ENCODE measurements around the gene RPTOR.

DNA sequence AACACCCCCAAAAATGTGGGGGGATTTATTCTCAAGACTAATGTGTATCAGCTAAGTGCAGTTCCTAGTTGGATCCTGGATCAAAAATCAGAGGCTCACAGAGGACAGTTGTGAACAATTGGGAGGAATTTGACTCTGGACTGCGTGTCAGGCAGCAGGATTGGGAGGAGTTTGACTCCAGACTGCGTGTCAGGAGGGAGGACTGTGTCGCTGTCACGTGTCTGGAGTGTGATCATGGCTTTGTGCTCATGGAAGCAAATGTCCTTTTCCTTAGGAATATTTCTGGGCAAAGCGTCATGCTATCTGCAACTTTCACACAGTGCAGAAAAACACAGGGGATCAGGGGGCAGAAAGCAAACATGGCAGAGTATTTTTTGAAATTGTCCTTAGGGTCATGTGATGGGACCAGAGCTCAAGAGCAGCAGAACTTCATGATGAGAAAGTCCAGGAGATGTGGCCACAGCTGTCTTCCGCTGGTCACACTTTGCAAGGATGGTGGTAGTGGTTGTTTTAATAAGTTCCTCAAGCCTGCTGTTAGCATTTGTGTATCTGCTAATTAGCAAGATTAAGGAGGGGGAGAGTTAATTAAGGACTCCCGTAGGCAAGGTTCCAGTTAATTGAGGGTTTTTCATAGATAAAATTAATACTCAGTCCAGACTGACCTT, 325.0 kb downstream of the RPTOR start:
- TF ChIP-seq, protein P1, sequence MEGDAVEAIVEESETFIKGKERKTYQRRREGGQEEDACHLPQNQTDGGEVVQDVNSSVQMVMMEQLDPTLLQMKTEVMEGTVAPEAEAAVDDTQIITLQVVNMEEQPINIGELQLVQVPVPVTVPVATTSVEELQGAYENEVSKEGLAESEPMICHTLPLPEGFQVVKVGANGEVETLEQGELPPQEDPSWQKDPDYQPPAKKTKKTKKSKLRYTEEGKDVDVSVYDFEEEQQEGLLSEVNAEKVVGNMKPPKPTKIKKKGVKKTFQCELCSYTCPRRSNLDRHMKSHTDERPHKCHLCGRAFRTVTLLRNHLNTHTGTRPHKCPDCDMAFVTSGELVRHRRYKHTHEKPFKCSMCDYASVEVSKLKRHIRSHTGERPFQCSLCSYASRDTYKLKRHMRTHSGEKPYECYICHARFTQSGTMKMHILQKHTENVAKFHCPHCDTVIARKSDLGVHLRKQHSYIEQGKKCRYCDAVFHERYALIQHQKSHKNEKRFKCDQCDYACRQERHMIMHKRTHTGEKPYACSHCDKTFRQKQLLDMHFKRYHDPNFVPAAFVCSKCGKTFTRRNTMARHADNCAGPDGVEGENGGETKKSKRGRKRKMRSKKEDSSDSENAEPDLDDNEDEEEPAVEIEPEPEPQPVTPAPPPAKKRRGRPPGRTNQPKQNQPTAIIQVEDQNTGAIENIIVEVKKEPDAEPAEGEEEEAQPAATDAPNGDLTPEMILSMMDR (IDR thresholded peaks at IDR 0.05), result no peak
- TF ChIP-seq POLR2A (IDR thresholded peaks at IDR 0.05; ENCODE audit: low read depth), result no peak

Data from esophagus muscularis mucosa (tissue), 3 donors.